ENCODE results near the gene XAF1.

GRCh38 chr17:6706499-6706898 is 49.3 kb upstream of the XAF1 start:
- TF ChIP-seq CTCF (conservative IDR thresholded peaks at IDR 0.05; ENCODE audit: low read depth in 2 of 2) (no peak), POLR2AphosphoS5 (IDR thresholded peaks at IDR 0.05; ENCODE audit: low read depth) (no peak), EZH2phosphoT487 (IDR thresholded peaks at IDR 0.05; ENCODE audit: unreplicated experiment) (no peak), REST (IDR thresholded peaks at IDR 0.05; ENCODE audit: unreplicated experiment) (no peak), JUNB (IDR thresholded peaks at IDR 0.05; ENCODE audit: unreplicated experiment) (no peak), ETS1 (IDR thresholded peaks at IDR 0.05) (no peak)
